BJ (cell line): ENCODE measurements around the gene SEMA3D. TPM values are rescaled to one million over a fixed set of nuclear protein-coding genes. Genes with fewer than 3 reads are reported as not detected.

Source experiments
- CTCF ChIA-PET: fragments of 350-600 bp; formaldehyde crosslinking; extraction: SDS; loops from one replicate; lab custom pipeline; 2021; ENCODE audit warnings: antibody characterized with exemption, inconsistent platforms; lab: Yijun Ruan, JAX
- POLR2A ChIA-PET: fragments of 300-600 bp; sonication (Branson Sonifier 250); formaldehyde crosslinking; extraction: SDS; loops from one replicate; lab custom pipeline; 2021; ENCODE audit warnings: antibody characterized with exemption; lab: Charles Lee
- DNase-seq: peaks from one replicate; pipeline ENCODE4 v3.0.0-alpha.2; 2011; ENCODE audit warnings: low read depth
- H3K27me3 ChIP-seq: 2 replicates; pipeline ENCODE4 v1.6.0; 2011; ENCODE audit warnings: low read length; ENCODE audit not compliant: control insufficient read depth, insufficient read depth
- H3K36me3 ChIP-seq: 2 replicates; pipeline ENCODE4 v1.5.1; 2011; ENCODE audit warnings: low read length; ENCODE audit not compliant: control insufficient read depth, insufficient read depth
- H3K4me3 ChIP-seq: 2 replicates; pipeline ENCODE4 v1.5.1; 2011; ENCODE audit warnings: low read depth, mild to moderate bottlenecking, control low read depth, low read length
- CTCF ChIP-seq: IDR thresholded peaks from 2 replicates; pipeline ENCODE4 v1.5.1; 2011; ENCODE audit warnings: low read depth, mild to moderate bottlenecking, control low read depth, inconsistent platforms, low read length, moderate library complexity; ENCODE audit not compliant: insufficient read depth
- polyA plus RNA-seq: library from polyadenylated mRNA; depleted of rRNA; stranded (reverse); fragments of >200 nt; gene quantifications from 2 replicates; pipeline ENCODE4 v1.2.3, GENCODE V29; 2011

SEMA3D gene
- polyA plus RNA-seq, 1 experiment: 19.9 TPM

- Histone ChIP-seq H3K36me3 (no peaks in the 10 kb centered on the region), H3K4me3 (no peak overlapping the region), H3K27me3 (no peaks in the 10 kb centered on the region)
- DNase-seq: no peak
- POLR2A ChIA-PET: no interaction called here
- CTCF ChIA-PET: no interaction called here
- TF ChIP-seq CTCF: no peak
Observed at GRCh38 chr7:85006754-85007153, 180.1 kb downstream of the SEMA3D start.

- CTCF ChIA-PET: no interaction called here
- DNase-seq: no peak
- Histone ChIP-seq H3K36me3 (no peaks in the 10 kb centered on the region; the same call in 1 of the 2 replicates), H3K27me3 (no peaks in the 10 kb centered on the region), H3K4me3 (no peak overlapping the region)
- no peak for TF ChIP-seq CTCF
- POLR2A ChIA-PET: no interaction called here
Observed at GRCh38 chr7:85004402-85004801, 182.5 kb downstream of the SEMA3D start.

- CTCF ChIA-PET: interaction anchor here (0.6 to 1.5 kb wide), 2 partner anchors 191 to 1066 kb away, joined by 3 read pairs; no protein-coding TSS in a partner anchor
- TF ChIP-seq CTCF: no peak
- Histone ChIP-seq H3K4me3 (no peak overlapping the region), H3K27me3 (no peaks in the 10 kb centered on the region), H3K36me3 (no peaks in the 10 kb centered on the region; the same call in 1 of the 2 replicates)
- POLR2A ChIA-PET: no interaction called here
- DNase-seq: no peak
Observed at GRCh38 chr7:85001495-85002345, 185.1 kb downstream of the SEMA3D start.

- H3K36me3 ChIP-seq: no peaks in the 10 kb centered on the region; the same call in 1 of the 2 replicates
- no peak for DNase-seq
- no peaks in the 10 kb centered on the region for H3K27me3 ChIP-seq
- no peak overlapping the region for H3K4me3 ChIP-seq
- POLR2A ChIA-PET: no interaction called here
- CTCF ChIA-PET: interaction anchor here (0.6 to 1.5 kb wide), 2 partner anchors 190 to 1065 kb away, joined by 3 read pairs; no protein-coding TSS in a partner anchor
- no peak for TF ChIP-seq CTCF
Observed at GRCh38 chr7:85000735-85001350, 186.0 kb downstream of the SEMA3D start.

GRCh38 chr7:84999450-84999849, 187.4 kb downstream of the SEMA3D start:
- no peak overlapping the region for H3K4me3 ChIP-seq
- no peak for DNase-seq
- no peak for TF ChIP-seq CTCF
- CTCF ChIA-PET: interaction anchor here (0.9 to 1.2 kb wide), 2 partner anchors 19 to 1063 kb away, joined by 3 to 5 read pairs; no protein-coding TSS in a partner anchor
- H3K27me3 ChIP-seq: no peaks in the 10 kb centered on the region
- POLR2A ChIA-PET: no interaction called here
- H3K36me3 ChIP-seq: no peaks in the 10 kb centered on the region; the same call in 1 of the 2 replicates
